GM12878 (cell line): Measurements from ENCODE around the gene LENG1. TPM values are rescaled to one million over a fixed set of nuclear protein-coding genes. Genes with fewer than 3 reads are reported as not detected.

Experiments
- ASH2L ChIP-seq: fragments of 300-600, 200-600 bp; sonication (generic); IDR thresholded peaks from 2 replicates; pipeline ENCODE4 v1.6.1; 2017; ENCODE audit warnings: low read depth, mild to moderate bottlenecking, borderline replicate concordance
- BCL11A ChIP-seq: IDR thresholded peaks from 2 replicates; pipeline ENCODE4 v1.6.1; 2011; ENCODE audit warnings: low read depth, low read length
- CHD2 ChIP-seq: IDR thresholded peaks from 2 replicates; pipeline ENCODE4 v1.6.1; 2011; ENCODE audit warnings: low read depth, low read length, improper control_type of control experiment, borderline replicate concordance
- DPF2 ChIP-seq: fragments of 450-650 bp; IDR thresholded peaks from 2 replicates; pipeline ENCODE4 v1.6.1; 2017; ENCODE audit warnings: mild to moderate bottlenecking
- HCFC1 ChIP-seq: fragments of 150-350 bp; IDR thresholded peaks from 2 replicates; pipeline ENCODE4 v1.6.1; 2014; ENCODE audit warnings: low read length
- NR2C1 ChIP-seq: fragments of 450-650 bp; IDR thresholded peaks from 2 replicates; pipeline ENCODE4 v1.6.1; 2017; ENCODE audit warnings: antibody characterized with exemption, mild to moderate bottlenecking, moderate library complexity
- SMAD5 ChIP-seq: IDR thresholded peaks from 2 replicates; pipeline ENCODE4 v1.6.1; 2016; ENCODE audit warnings: antibody characterized with exemption, low read depth
- STAT1 ChIP-seq: fragments of 450-650 bp; conservative IDR thresholded peaks from 2 replicates; pipeline ENCODE4 v1.6.1; 2014; ENCODE audit warnings: antibody characterized with exemption, mild to moderate bottlenecking
- TBL1XR1 ChIP-seq: IDR thresholded peaks from 2 replicates; pipeline ENCODE4 v1.6.1; 2012; ENCODE audit warnings: low read depth, low read length, improper control_type of control experiment
- YY1 ChIP-seq: IDR thresholded peaks from 2 replicates; pipeline ENCODE4 v1.6.1; 2011; ENCODE audit warnings: low read depth, mild to moderate bottlenecking, low read length
- ZNF622 ChIP-seq: fragments of 450-650 bp; IDR thresholded peaks from 2 replicates; pipeline ENCODE4 v1.6.1; 2017; ENCODE audit warnings: mild to moderate bottlenecking, inconsistent platforms
- polyA plus RNA-seq, 11 experiments: library from polyadenylated mRNA; depleted of rRNA in 4 of 11; unstranded in 6 of 11; stranded (reverse) in 5 of 11; fragments of >200 nt; fragmentation: Nextera tagmentation in 4 of 11; fragmentation: Illumina TruSeq in 1 of 11; extraction: Ambion mirVana in 4 of 11; extraction: Trizol in 1 of 11; gene quantifications; 1 replicate in 1 of 11; 2 replicates in 10 of 11; pipeline versions ENCODE4 v1.2.1 to v1.2.3, GENCODE V29; 2011 to 2016; ENCODE audit warnings: inconsistent platforms in 2 of 11, missing spikeins in 2 of 11, low read depth in 1 of 11
- total RNA-seq, 4 experiments: library from RNA; depleted of rRNA in 3 of 4; stranded (reverse); fragments of >200 nt in 3 of 4; fragmentation: Illumina TruSeq in 1 of 4; extraction: Trizol in 1 of 4; gene quantifications; 2 replicates each; pipeline versions ENCODE4 v1.2.1 to v1.2.3, GENCODE V29; 2013 to 2021
- TF ChIP-seq, protein P1 (sequence below): IDR thresholded peaks from 2 replicates; pipeline ENCODE4 v1.6.1; 2012; ENCODE audit warnings: improper control_type of control experiment, low read depth, low read length; ENCODE audit not compliant: insufficient replicate concordance
- TF ChIP-seq, protein P2 (sequence below): IDR thresholded peaks from 2 replicates; pipeline ENCODE4 v1.6.1; 2011; ENCODE audit warnings: borderline replicate concordance, low read depth, mild to moderate bottlenecking, moderate library complexity, low read length; ENCODE audit not compliant: insufficient read depth, poor library complexity, severe bottlenecking
- TF ChIP-seq, protein P3 (sequence below): fragments of 450-650 bp; IDR thresholded peaks from 2 replicates; pipeline ENCODE4 v1.6.1; 2017; ENCODE audit warnings: borderline replicate concordance
- TF ChIP-seq, protein P4 (sequence below): IDR thresholded peaks from 2 replicates; pipeline ENCODE4 v1.6.1; 2011; ENCODE audit warnings: borderline replicate concordance, low read depth, mild to moderate bottlenecking, moderate library complexity, mixed read lengths, low read length; ENCODE audit not compliant: insufficient read depth; ENCODE audit errors: extremely low read length
- TF ChIP-seq, protein P5 (sequence below): fragments of 450-650 bp; formaldehyde crosslinking; IDR thresholded peaks from 2 replicates; pipeline ENCODE4 v1.4.0; 2022; ENCODE audit warnings: mild to moderate bottlenecking, moderate library complexity

Gene LENG1
- total and polyA plus RNA-seq, 10 of the 15 experiments (the other 5 are each of a cell fraction or from before 2014, with no cell fraction given), result 0.21 to 10.8 (median 5.8) TPM

DNA sequence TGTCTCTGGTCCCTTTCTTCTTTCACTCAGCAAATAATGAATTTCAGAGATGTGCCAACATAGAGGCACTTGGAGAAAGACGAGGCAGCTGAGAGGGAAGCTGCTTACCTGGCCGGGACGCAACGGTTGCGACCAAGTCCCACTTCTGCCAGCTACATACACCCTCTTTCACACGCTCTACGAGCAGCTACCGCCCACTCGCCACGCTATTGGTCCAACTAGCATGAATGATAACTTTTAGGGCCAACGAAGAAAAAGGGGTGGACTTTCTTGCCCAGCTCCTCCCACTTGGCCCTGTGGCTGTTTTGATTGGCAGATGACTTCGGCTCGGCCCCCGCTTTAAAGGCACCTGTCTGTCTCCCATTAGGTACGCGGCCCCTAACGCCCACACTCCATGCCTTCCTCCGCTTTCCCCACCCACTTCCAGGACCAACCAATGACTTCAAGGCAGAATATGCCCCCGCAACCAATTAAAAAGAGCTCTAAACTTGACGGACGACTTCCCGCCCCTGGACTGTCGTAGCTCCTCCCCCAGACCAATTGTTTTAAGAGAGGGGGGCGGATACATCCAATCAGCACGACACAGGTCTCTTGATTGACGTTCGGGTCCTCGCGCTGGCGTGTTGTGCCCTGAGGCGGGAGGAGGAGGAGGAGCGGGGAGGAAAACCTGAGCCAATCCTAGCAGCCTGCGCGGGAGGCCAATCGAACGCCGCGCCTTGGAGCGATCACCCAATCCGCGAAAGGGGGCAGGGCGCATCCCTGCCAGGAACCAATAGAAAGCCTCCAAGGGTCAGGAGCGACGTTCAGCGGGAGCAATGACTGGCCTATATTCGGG is 22.4 kb downstream of the LENG1 start (continued):
- no peak for TF ChIP-seq STAT1
- TF ChIP-seq, protein P1, sequence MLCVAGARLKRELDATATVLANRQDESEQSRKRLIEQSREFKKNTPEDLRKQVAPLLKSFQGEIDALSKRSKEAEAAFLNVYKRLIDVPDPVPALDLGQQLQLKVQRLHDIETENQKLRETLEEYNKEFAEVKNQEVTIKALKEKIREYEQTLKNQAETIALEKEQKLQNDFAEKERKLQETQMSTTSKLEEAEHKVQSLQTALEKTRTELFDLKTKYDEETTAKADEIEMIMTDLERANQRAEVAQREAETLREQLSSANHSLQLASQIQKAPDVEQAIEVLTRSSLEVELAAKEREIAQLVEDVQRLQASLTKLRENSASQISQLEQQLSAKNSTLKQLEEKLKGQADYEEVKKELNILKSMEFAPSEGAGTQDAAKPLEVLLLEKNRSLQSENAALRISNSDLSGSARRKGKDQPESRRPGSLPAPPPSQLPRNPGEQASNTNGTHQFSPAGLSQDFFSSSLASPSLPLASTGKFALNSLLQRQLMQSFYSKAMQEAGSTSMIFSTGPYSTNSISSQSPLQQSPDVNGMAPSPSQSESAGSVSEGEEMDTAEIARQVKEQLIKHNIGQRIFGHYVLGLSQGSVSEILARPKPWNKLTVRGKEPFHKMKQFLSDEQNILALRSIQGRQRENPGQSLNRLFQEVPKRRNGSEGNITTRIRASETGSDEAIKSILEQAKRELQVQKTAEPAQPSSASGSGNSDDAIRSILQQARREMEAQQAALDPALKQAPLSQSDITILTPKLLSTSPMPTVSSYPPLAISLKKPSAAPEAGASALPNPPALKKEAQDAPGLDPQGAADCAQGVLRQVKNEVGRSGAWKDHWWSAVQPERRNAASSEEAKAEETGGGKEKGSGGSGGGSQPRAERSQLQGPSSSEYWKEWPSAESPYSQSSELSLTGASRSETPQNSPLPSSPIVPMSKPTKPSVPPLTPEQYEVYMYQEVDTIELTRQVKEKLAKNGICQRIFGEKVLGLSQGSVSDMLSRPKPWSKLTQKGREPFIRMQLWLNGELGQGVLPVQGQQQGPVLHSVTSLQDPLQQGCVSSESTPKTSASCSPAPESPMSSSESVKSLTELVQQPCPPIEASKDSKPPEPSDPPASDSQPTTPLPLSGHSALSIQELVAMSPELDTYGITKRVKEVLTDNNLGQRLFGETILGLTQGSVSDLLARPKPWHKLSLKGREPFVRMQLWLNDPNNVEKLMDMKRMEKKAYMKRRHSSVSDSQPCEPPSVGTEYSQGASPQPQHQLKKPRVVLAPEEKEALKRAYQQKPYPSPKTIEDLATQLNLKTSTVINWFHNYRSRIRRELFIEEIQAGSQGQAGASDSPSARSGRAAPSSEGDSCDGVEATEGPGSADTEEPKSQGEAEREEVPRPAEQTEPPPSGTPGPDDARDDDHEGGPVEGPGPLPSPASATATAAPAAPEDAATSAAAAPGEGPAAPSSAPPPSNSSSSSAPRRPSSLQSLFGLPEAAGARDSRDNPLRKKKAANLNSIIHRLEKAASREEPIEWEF, result no peak
- TF ChIP-seq, protein P2, sequence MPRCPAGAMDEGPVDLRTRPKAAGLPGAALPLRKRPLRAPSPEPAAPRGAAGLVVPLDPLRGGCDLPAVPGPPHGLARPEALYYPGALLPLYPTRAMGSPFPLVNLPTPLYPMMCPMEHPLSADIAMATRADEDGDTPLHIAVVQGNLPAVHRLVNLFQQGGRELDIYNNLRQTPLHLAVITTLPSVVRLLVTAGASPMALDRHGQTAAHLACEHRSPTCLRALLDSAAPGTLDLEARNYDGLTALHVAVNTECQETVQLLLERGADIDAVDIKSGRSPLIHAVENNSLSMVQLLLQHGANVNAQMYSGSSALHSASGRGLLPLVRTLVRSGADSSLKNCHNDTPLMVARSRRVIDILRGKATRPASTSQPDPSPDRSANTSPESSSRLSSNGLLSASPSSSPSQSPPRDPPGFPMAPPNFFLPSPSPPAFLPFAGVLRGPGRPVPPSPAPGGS, result no peak
- TF ChIP-seq YY1, result no peak
- TF ChIP-seq, protein P3, sequence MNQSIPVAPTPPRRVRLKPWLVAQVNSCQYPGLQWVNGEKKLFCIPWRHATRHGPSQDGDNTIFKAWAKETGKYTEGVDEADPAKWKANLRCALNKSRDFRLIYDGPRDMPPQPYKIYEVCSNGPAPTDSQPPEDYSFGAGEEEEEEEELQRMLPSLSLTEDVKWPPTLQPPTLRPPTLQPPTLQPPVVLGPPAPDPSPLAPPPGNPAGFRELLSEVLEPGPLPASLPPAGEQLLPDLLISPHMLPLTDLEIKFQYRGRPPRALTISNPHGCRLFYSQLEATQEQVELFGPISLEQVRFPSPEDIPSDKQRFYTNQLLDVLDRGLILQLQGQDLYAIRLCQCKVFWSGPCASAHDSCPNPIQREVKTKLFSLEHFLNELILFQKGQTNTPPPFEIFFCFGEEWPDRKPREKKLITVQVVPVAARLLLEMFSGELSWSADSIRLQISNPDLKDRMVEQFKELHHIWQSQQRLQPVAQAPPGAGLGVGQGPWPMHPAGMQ, result no peak
- no peak for TF ChIP-seq ASH2L
- TF ChIP-seq SMAD5, result no peak
- peak; percentile 94 for TF ChIP-seq DPF2
- TF ChIP-seq, protein P4, sequence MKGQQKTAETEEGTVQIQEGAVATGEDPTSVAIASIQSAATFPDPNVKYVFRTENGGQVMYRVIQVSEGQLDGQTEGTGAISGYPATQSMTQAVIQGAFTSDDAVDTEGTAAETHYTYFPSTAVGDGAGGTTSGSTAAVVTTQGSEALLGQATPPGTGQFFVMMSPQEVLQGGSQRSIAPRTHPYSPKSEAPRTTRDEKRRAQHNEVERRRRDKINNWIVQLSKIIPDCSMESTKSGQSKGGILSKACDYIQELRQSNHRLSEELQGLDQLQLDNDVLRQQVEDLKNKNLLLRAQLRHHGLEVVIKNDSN, result no peak
- no peak for TF ChIP-seq BCL11A
- TF ChIP-seq ZNF622, result no peak
- no peak for TF ChIP-seq HCFC1
- no peak for TF ChIP-seq TBL1XR1
- TF ChIP-seq CHD2, result peak; percentile 98
- TF ChIP-seq, protein P5, sequence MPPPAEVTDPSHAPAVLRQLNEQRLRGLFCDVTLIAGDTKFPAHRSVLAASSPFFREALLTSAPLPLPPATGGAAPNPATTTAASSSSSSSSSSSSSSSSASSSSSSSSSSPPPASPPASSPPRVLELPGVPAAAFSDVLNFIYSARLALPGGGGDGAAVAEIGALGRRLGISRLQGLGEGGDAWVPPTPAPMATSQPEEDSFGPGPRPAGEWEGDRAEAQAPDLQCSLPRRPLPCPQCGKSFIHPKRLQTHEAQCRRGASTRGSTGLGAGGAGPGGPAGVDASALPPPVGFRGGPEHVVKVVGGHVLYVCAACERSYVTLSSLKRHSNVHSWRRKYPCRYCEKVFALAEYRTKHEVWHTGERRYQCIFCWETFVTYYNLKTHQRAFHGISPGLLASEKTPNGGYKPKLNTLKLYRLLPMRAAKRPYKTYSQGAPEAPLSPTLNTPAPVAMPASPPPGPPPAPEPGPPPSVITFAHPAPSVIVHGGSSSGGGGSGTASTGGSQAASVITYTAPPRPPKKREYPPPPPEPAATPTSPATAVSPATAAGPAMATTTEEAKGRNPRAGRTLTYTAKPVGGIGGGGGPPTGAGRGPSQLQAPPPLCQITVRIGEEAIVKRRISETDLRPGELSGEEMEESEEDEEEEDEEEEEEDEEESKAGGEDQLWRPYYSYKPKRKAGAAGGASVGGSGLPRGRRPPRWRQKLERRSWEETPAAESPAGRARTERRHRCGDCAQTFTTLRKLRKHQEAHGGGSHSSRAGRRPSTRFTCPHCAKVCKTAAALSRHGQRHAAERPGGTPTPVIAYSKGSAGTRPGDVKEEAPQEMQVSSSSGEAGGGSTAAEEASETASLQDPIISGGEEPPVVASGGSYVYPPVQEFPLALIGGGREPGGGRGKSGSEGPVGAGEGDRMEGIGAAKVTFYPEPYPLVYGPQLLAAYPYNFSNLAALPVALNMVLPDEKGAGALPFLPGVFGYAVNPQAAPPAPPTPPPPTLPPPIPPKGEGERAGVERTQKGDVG (CRISPR knock-in tag), result no peak
- no peak for TF ChIP-seq NR2C1
